HepG2 (cell line): ENCODE data around the gene MARF1. TPM values are rescaled to one million over a fixed set of nuclear protein-coding genes. Genes with fewer than 3 reads are reported as not detected.

ENCODE experiments used
- CC2D1A ChIP-seq: sonication (generic); formaldehyde crosslinking; IDR thresholded peaks from 2 replicates; pipeline ENCODE4 v1.8.1; 2023; ENCODE audit warnings: mild to moderate bottlenecking, missing genetic modification reagents
- EHMT2 ChIP-seq: fragments of 200-600 bp; sonication (generic); IDR thresholded peaks from 2 replicates; pipeline ENCODE4 v1.7.0; 2017; ENCODE audit warnings: antibody characterized with exemption, low read depth, low read length, borderline replicate concordance
- KAT8 ChIP-seq: IDR thresholded peaks from 2 replicates; pipeline ENCODE4 v1.6.1; 2016; ENCODE audit warnings: missing genetic modification reagents, missing compliant biosample characterization
- LBX2 ChIP-seq: sonication (generic); formaldehyde crosslinking; IDR thresholded peaks from 2 replicates; pipeline ENCODE4 v1.5.0; 2020; ENCODE audit warnings: missing genetic modification reagents, mild to moderate bottlenecking, borderline replicate concordance
- NFKB2 ChIP-seq: sonication (generic); formaldehyde crosslinking; IDR thresholded peaks from 2 replicates; pipeline ENCODE4 v1.4.0; 2020; ENCODE audit warnings: missing genetic modification reagents, borderline replicate concordance
- SNAI1 ChIP-seq: sonication (generic); formaldehyde crosslinking; IDR thresholded peaks from 2 replicates; pipeline ENCODE4 v1.5.0; 2020; ENCODE audit warnings: mild to moderate bottlenecking, missing genetic modification reagents, borderline replicate concordance
- STAT6 ChIP-seq: sonication (generic); formaldehyde crosslinking; IDR thresholded peaks from 2 replicates; pipeline ENCODE4 v1.4.0; 2020; ENCODE audit warnings: missing genetic modification reagents, mild to moderate bottlenecking, borderline replicate concordance
- ZNF12 ChIP-seq: sonication (generic); formaldehyde crosslinking; IDR thresholded peaks from 2 replicates; pipeline ENCODE4 v1.5.0; 2020; ENCODE audit warnings: missing genetic modification reagents
- ZNF281 ChIP-seq: sonication (generic); formaldehyde crosslinking; IDR thresholded peaks from 2 replicates; pipeline ENCODE4 v1.4.0; 2020; ENCODE audit warnings: missing genetic modification reagents, borderline replicate concordance
- ZNF296 ChIP-seq: sonication (generic); formaldehyde crosslinking; conservative IDR thresholded peaks from 2 replicates; pipeline ENCODE4 v1.5.0; 2020; ENCODE audit warnings: mild to moderate bottlenecking, missing genetic modification reagents
- ZNF317 ChIP-seq: sonication (generic); formaldehyde crosslinking; IDR thresholded peaks from 2 replicates; pipeline ENCODE4 v1.5.0; 2020; ENCODE audit warnings: mild to moderate bottlenecking, missing genetic modification reagents
- ZNF761 ChIP-seq: sonication (generic); formaldehyde crosslinking; conservative IDR thresholded peaks from 2 replicates; pipeline ENCODE4 v1.4.0; 2020; ENCODE audit warnings: mild to moderate bottlenecking, missing genetic modification reagents
- ZNF883 ChIP-seq: sonication (generic); formaldehyde crosslinking; IDR thresholded peaks from 2 replicates; pipeline ENCODE4 v1.5.1; 2020; ENCODE audit warnings: mild to moderate bottlenecking, missing genetic modification reagents; ENCODE audit errors: not compliant biosample characterization
- ZSCAN29 ChIP-seq: sonication (generic); formaldehyde crosslinking; conservative IDR thresholded peaks from 2 replicates; pipeline ENCODE4 v1.4.0; 2020; ENCODE audit warnings: mild to moderate bottlenecking, missing genetic modification reagents
- polyA plus RNA-seq, 8 experiments: library from polyadenylated mRNA; depleted of rRNA in 3 of 8; stranded (reverse) in 7 of 8; unstranded in 1 of 8; fragments of >200 nt; fragmentation: Illumina TruSeq in 4 of 8; extraction: Trizol in 4 of 8; gene quantifications; 2 replicates each; pipeline versions ENCODE4 v1.2.1 to v1.2.3, GENCODE V29; 2011 to 2016; ENCODE audit warnings: low read depth in 4 of 8, missing spikeins in 1 of 8, mixed read lengths in 1 of 8; ENCODE audit not compliant: insufficient read depth in 1 of 8
- total RNA-seq, 5 experiments: library from RNA; depleted of rRNA; stranded (reverse); fragments of >200 nt; fragmentation: Illumina TruSeq; extraction: Trizol; gene quantifications; 2 replicates each; pipeline ENCODE4 v1.2.3, GENCODE V29; 2016; ENCODE audit warnings: low read depth in 1 of 5
- TF ChIP-seq, protein P1 (sequence below): sonication (generic); formaldehyde crosslinking; IDR thresholded peaks from 2 replicates; pipeline ENCODE4 v1.4.0; 2020; ENCODE audit warnings: mild to moderate bottlenecking, missing genetic modification reagents
- TF ChIP-seq, protein P2 (sequence below): sonication (generic); formaldehyde crosslinking; IDR thresholded peaks from 2 replicates; pipeline ENCODE4 v1.5.0; 2020; ENCODE audit warnings: missing genetic modification reagents

MARF1 gene
- total and polyA plus RNA-seq, 2 of the 13 experiments (the other 11 are each of a cell fraction or from before 2014, with no cell fraction given): 8.7 to 20.7 TPM

DNA sequence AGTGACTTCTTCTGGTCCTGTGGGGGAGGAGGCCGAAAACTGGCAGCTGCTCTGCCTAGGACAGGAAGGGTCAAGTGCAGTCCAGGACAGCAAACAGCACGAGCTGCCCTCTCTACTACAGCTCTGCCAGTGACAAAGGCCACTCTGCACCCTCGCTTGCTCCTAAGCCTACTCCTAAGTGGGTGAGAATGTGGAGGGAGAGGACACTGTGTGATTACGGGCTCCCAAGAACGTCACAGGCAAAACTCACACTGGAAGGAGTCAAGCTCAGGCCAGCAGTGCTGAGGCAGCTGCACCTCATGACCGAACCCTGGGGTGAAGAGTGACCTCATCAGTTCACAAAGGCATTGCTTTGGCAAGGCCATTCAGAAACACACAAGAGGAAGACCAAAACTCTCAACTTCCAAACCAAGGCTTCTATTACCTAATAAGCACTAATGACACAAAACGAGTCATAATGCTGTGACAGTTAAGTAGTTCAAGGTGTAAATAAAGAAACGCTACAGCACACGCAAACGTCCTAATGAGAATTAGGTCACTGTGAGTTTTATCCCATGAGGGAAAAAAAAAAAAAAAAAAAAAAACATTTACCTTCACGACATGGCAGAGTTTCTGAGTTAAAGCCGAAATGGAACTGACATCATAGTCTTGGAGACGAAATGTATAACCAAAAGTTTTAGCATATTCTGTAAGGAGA is 35.1 kb downstream of the MARF1 start (continued):
- TF ChIP-seq, protein P1, sequence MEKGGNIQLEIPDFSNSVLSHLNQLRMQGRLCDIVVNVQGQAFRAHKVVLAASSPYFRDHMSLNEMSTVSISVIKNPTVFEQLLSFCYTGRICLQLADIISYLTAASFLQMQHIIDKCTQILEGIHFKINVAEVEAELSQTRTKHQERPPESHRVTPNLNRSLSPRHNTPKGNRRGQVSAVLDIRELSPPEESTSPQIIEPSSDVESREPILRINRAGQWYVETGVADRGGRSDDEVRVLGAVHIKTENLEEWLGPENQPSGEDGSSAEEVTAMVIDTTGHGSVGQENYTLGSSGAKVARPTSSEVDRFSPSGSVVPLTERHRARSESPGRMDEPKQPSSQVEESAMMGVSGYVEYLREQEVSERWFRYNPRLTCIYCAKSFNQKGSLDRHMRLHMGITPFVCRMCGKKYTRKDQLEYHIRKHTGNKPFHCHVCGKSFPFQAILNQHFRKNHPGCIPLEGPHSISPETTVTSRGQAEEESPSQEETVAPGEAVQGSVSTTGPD (CRISPR knock-in tag): no peak
- TF ChIP-seq LBX2 (CRISPR knock-in tag) (peak; percentile 59; the same call in 1 of the 2 replicates), ZNF281 (CRISPR knock-in tag) (peak; percentile 57; the same call in 1 of the 2 replicates), SNAI1 (no peak), EHMT2 (no peak; the same call in 1 of the 2 replicates), CC2D1A (CRISPR knock-in tag) (no peak), ZNF761 (CRISPR knock-in tag) (peak; percentile 44), ZNF296 (CRISPR knock-in tag) (no peak), NFKB2 (CRISPR knock-in tag) (peak; percentile 61; the same call in 1 of the 2 replicates), ZNF12 (CRISPR knock-in tag) (0 out of 2 replicates have a peak, but pooled peaks have one; percentile 35), ZNF883 (CRISPR knock-in tag) (no peak), ZSCAN29 (CRISPR knock-in tag) (no peak; the same call in 1 of the 2 replicates), STAT6 (CRISPR knock-in tag) (no peak), ZNF317 (CRISPR knock-in tag) (no peak), KAT8 (no peak)
- TF ChIP-seq, protein P2, sequence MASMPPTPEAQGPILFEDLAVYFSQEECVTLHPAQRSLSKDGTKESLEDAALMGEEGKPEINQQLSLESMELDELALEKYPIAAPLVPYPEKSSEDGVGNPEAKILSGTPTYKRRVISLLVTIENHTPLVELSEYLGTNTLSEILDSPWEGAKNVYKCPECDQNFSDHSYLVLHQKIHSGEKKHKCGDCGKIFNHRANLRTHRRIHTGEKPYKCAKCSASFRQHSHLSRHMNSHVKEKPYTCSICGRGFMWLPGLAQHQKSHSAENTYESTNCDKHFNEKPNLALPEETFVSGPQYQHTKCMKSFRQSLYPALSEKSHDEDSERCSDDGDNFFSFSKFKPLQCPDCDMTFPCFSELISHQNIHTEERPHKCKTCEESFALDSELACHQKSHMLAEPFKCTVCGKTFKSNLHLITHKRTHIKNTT (CRISPR knock-in tag): no peak
